ENCODE results near the gene PRKAB2.

DNA sequence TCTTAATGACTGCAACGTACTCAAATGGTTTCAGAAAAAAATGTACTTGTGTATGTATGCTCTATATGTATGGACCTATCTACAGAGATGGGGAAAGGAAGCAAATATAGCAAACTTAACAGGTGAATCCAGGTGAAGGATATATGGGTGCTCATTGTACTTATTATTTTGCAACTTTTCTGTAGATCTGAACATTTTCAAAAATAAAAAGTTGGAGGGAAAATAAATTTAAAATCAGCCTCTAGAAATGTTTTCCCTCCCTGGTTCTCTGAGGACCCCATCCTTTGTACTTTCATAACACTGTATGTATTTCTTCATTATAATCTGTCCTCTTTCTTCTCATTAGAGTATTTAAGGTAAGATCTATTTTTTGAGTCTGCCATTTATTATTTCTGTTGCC is 34.9 kb upstream of the PRKAB2 start:
- TF ChIP-seq, protein P1, sequence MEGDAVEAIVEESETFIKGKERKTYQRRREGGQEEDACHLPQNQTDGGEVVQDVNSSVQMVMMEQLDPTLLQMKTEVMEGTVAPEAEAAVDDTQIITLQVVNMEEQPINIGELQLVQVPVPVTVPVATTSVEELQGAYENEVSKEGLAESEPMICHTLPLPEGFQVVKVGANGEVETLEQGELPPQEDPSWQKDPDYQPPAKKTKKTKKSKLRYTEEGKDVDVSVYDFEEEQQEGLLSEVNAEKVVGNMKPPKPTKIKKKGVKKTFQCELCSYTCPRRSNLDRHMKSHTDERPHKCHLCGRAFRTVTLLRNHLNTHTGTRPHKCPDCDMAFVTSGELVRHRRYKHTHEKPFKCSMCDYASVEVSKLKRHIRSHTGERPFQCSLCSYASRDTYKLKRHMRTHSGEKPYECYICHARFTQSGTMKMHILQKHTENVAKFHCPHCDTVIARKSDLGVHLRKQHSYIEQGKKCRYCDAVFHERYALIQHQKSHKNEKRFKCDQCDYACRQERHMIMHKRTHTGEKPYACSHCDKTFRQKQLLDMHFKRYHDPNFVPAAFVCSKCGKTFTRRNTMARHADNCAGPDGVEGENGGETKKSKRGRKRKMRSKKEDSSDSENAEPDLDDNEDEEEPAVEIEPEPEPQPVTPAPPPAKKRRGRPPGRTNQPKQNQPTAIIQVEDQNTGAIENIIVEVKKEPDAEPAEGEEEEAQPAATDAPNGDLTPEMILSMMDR (conservative IDR thresholded peaks at IDR 0.05): no peak
- TF ChIP-seq ZFX (IDR thresholded peaks at IDR 0.05): no peak
